DND-41 (cell line): ENCODE results near the gene SRSF12.

Experiments
- ATAC-seq: fragments of 200-7000 bp; cut with Tn5 transposase; 3 replicates; pipeline ENCODE4 v1.9.1; 2021; ENCODE audit warnings: low read depth; ENCODE audit not compliant: insufficient read depth
- DNase-seq: peaks from one replicate; pipeline ENCODE4 v3.0.0-alpha.2; 2020
- H2AFZ ChIP-seq: 2 replicates; pipeline ENCODE4 v1.6.0; 2012; ENCODE audit warnings: low read depth, low read length
- H3K27ac ChIP-seq: 2 replicates; pipeline ENCODE4 v1.5.1; 2012; ENCODE audit warnings: low read length, inconsistent platforms
- H3K27me3 ChIP-seq: fragments of 200-600 bp; sonication (generic); 2 replicates; pipeline ENCODE4 v1.6.0; 2012; ENCODE audit warnings: low read length, mild to moderate bottlenecking, inconsistent platforms; ENCODE audit not compliant: insufficient read depth, poor library complexity
- H3K36me3 ChIP-seq: 2 replicates; pipeline ENCODE4 v1.5.1; 2012; ENCODE audit warnings: low read length, inconsistent platforms; ENCODE audit not compliant: insufficient read depth
- H3K4me1 ChIP-seq: 2 replicates; pipeline ENCODE4 v1.5.1; 2012; ENCODE audit warnings: mild to moderate bottlenecking, low read length; ENCODE audit not compliant: insufficient read depth
- H3K4me2 ChIP-seq: 2 replicates; pipeline ENCODE4 v1.6.0; 2012; ENCODE audit warnings: mild to moderate bottlenecking, moderate library complexity, low read length, inconsistent platforms; ENCODE audit not compliant: insufficient read depth
- H3K4me3 ChIP-seq, 2 experiments: fragments of 200-600 bp in 1 of 2; shearing (Covaris generic) in 1 of 2; 2 replicates each; pipeline ENCODE4 v1.5.1; 2012 to 2016; ENCODE audit warnings: inconsistent platforms in 2 of 2, low read length in 2 of 2, mild to moderate bottlenecking in 2 of 2, low read depth in 1 of 2, moderate library complexity in 1 of 2
- H3K79me2 ChIP-seq: 2 replicates; pipeline ENCODE4 v1.6.0; 2012; ENCODE audit warnings: low read length, inconsistent platforms; ENCODE audit not compliant: insufficient read depth
- H3K9ac ChIP-seq: 2 replicates; pipeline ENCODE4 v1.6.0; 2012; ENCODE audit warnings: low read depth, mild to moderate bottlenecking, inconsistent platforms, low read length, moderate library complexity
- H3K9me3 ChIP-seq: 2 replicates; pipeline ENCODE4 v1.5.1; 2012; ENCODE audit warnings: low read length, moderate library complexity, mild to moderate bottlenecking, inconsistent platforms; ENCODE audit not compliant: insufficient read depth, severe bottlenecking
- H4K20me1 ChIP-seq: 2 replicates; pipeline ENCODE4 v1.6.0; 2012; ENCODE audit warnings: low read length; ENCODE audit not compliant: insufficient read depth
- CTCF ChIP-seq: IDR thresholded peaks from 2 replicates; pipeline ENCODE4 v1.5.1; 2012; ENCODE audit warnings: borderline replicate concordance, low read length, moderate library complexity, mild to moderate bottlenecking; ENCODE audit not compliant: poor library complexity, severe bottlenecking; ENCODE audit errors: extremely low read depth
- EZH2 ChIP-seq: IDR thresholded peaks from 3 replicates; pipeline ENCODE4 v1.6.1; 2012; ENCODE audit warnings: borderline replicate concordance, low read depth, mild to moderate bottlenecking, moderate library complexity, low read length, inconsistent platforms; ENCODE audit not compliant: severe bottlenecking

Gene SRSF12

GRCh38 chr6:89080281-89081128 lies 37.4 kb downstream of the SRSF12 start, which contains the start of gene PNRC1:
Gene PNRC1 (plus strand): TSS chr6:89080751. CDS start chr6:89080895, 144 bp downstream.
- H3K36me3 ChIP-seq = peaks cover 38% of the 10 kb centered on the region
- H3K4me1 ChIP-seq = peaks cover 30% of the 10 kb centered on the region
- peaks cover 40% of the 10 kb centered on the region for H3K79me2 ChIP-seq
- TF ChIP-seq EZH2 (no peak), CTCF (no peak)
- peak within 1 kb of the TSS; percentile 85 for H3K4me2 ChIP-seq
- H3K27me3 ChIP-seq = no peaks in the 10 kb centered on the region
- peak within 1 kb of the TSS; percentile 74 for H2AFZ ChIP-seq
- peaks cover 26% of the 10 kb centered on the region for H4K20me1 ChIP-seq
- peak within 1 kb of the TSS; percentile 96 for H3K27ac ChIP-seq
- peak within 1 kb of the TSS; percentile 98 for H3K9ac ChIP-seq
- ATAC-seq (peak; percentile 80), DNase-seq (peak; percentile 100)
- peak within 1 kb of the TSS; percentile 97 to 98 for H3K4me3 ChIP-seq
- no peaks in the 10 kb centered on the region for H3K9me3 ChIP-seq

- H3K4me3 ChIP-seq = peak overlapping the region; percentile 40 to 98
- TF ChIP-seq CTCF (no peak), EZH2 (no peak)
- ATAC-seq = peak; percentile 36
Observed at GRCh38 chr6:89079511-89080234, 38.2 kb downstream of the SRSF12 start.

GRCh38 chr6:89073840-89074239 lies 44.0 kb downstream of the SRSF12 start:
- H3K4me3 ChIP-seq = no peak overlapping the region
- no peak overlapping the region for H3K9ac ChIP-seq
- H3K4me2 ChIP-seq = no peak overlapping the region
- no peak for DNase-seq
- no peaks in the 10 kb centered on the region for H3K27me3 ChIP-seq
- no peak for ATAC-seq
- H3K4me1 ChIP-seq = peaks cover 6% of the 10 kb centered on the region
- H3K27ac ChIP-seq = no peak overlapping the region
- no peaks in the 10 kb centered on the region for H3K36me3 ChIP-seq
- TF ChIP-seq EZH2 = no peak
- H3K9me3 ChIP-seq = peaks cover 5% of the 10 kb centered on the region
- no peaks in the 10 kb centered on the region for H3K79me2 ChIP-seq
- no peak overlapping the region for H2AFZ ChIP-seq
- H4K20me1 ChIP-seq = no peaks in the 10 kb centered on the region

More at GRCh38 chr6:89079511-89080234, 38.2 kb downstream of the SRSF12 start:
- peaks cover 30% of the 10 kb centered on the region for H3K4me1 ChIP-seq
- H3K4me2 ChIP-seq = peak overlapping the region; percentile 78
- no peaks in the 10 kb centered on the region for H3K9me3 ChIP-seq
- H4K20me1 ChIP-seq = peaks cover 22% of the 10 kb centered on the region
- DNase-seq = peak; percentile 67
- peaks cover 36% of the 10 kb centered on the region for H3K79me2 ChIP-seq
- H2AFZ ChIP-seq = peak overlapping the region; percentile 73
- H3K27me3 ChIP-seq = no peaks in the 10 kb centered on the region
- H3K36me3 ChIP-seq = peaks cover 30% of the 10 kb centered on the region
- H3K27ac ChIP-seq = peak overlapping the region; percentile 76
- peak overlapping the region; percentile 98 for H3K9ac ChIP-seq
